ENCODE results near the gene FNDC5.
A peak's percentile ranks its signal among the peaks of the same experiment; 100 is the strongest.

FNDC5 gene

DNA sequence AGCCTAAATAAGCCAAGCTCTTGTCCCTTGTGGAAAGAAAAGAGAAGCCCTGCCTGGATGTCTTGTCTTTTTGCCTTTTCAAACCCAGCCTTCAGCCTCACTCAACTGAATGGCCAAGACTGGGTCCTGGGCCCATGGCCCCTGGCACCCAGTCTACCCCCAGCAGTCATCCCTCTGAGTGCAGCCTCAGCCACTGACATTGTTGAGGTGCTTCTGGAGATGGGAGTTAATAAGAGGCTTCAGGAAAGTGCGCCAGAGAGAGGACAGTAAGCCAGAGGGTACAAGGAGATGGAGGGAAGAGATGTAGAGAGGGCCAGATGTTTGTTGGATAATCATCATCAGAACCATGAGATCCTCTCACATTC is 6.8 kb downstream of the FNDC5 start:
- no peak for DNase-seq

DNA sequence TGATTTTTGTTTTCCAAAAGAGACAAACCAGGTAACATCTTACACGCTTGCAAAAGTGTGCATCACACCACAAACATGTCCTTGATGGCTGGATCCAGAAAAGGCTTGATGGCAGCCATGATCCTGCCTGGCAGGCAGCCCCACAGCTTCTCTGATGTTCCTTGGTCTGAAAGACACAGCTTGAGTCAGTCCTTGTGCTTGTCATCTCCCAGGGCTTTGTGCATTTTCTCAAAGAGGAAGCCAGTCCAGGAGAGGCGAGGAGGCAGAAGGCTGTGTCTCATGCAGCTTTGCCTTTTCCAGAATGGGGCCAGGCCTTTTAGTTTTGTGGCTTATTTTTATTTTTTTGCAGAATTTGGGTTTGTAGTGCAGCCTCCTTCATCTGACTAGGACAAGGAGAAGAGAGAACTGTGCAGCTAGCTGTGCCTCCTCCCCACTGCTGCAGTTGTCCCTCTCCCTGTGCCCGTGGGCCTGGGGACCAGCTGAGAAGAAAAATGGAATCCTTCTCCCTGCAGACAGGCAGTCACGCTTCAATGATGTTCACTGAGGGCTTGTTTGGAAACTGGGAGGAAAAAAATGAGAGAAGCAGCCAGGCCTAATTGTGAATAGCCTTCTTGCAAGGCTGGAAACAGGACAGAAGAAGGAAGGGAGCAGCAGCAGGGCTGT is 7.4 kb downstream of the FNDC5 start:
- no peak for DNase-seq

DNA sequence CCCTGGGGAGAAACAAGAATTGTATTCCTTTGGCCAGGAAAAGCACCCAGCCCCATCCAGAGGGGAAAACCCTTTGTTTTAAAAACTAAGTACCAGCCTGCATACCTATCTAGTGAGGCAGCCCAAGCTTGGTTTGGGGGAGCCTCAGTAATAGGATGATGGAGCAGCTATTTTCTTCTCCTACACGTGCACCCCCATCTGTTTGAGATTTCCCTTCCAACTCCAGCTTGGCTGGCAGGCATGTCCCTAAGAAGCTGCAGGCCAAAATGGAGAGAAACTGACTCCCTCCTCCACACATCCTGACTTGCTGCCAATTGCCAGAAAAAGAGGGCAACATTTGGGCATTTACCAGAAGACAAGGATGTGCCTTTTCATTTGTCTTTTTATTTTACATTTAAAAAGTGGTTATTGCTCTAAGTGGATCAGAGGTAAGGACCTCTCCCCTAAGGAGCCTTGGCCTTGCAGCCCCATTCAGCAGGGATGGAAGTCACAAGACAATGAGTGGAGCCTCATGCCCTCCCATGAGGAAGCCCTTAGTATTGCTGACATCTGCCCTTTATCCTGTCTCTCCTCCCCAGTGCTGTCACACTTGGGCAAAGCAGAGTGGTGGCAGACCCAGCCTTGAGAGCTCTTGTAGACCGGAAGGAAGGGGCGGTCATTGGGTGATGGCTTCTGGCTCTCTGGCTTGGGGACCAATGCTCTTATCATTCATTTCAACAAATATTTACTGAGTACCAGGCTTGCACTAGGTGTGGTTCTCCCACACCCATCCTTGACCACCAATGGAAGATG is 8.6 kb downstream of the FNDC5 start:
- DNase-seq = no peak

DNA sequence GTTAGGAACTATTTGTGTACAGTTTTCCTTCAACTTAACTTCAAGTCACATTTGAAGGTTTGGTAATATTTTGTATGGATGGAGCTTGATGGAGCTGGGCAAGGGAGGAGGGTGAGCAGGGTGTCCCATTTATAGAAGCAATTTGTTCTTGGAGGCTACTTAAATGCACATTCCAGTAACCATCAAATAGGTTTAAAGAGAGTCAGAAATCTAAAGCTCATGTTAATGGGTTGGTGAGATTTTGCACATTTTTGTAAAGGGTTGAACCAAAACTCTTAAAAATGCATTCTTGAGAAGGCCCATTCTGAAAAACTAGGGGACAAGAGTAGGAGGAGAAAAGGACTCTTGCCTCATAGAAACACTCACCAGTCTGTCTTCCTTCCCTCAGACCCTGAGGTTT is 10.1 kb downstream of the FNDC5 start:
- no peak for DNase-seq

DNA sequence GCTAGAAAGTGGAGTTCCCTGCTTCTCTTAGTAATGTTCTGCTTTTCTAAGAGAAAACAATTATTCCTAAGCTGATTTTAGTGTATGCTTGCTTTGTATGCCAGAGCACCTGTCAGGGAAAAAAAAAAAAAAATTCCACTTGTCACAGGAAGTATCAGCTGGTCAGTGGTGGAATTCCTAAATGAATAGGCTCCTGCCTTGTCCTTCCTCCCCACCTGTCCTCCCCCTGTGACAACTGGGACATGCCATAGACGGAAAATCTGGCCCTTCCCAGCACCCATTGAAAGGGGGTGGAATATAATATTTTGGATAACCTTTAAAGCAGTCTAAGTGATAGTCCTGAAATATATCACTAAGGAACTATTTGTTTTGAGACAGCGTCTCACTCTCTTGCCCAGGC is 10.8 kb downstream of the FNDC5 start:
- DNase-seq = no peak

DNA sequence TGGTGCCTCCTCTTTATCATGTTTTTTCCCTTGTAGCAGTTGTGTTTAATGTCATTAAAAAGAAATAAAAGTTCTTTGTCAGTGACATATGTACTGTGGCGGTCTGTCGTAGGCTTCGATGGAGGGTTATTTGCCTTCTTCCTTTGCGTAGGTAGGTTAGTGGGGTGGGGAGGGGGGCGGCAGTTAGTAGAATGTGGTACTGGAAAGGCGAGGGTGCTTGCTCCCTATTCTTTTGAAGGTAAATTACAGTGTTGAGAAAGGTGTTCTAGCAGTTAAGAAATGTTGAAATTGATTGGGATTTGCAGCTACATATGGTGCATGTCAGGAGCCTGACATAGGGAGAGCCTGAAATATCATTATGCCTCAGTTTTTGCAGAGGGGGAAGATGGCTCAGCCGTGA is 11.9 kb downstream of the FNDC5 start:
- no peak for DNase-seq

DNA sequence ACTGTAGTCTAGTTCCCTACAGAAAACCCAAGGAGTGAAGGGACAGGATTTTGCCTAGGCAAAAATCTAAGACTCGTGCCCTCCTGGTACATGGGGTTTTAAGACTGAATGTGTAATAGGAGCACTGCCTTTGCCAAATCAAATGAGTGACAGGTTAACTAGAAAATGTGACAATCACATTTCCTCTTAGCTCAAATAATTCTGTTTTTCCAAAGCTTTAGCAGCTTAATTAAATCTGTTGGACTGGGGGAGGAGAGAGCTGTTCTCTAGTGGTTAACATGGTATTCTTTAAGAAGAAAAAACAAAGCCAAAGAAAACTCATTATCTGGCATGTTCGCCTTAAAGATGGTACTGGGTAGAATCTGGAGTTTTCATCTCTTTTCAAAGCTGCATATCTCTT is 12.6 kb downstream of the FNDC5 start:
- DNase-seq = no peak

DNA sequence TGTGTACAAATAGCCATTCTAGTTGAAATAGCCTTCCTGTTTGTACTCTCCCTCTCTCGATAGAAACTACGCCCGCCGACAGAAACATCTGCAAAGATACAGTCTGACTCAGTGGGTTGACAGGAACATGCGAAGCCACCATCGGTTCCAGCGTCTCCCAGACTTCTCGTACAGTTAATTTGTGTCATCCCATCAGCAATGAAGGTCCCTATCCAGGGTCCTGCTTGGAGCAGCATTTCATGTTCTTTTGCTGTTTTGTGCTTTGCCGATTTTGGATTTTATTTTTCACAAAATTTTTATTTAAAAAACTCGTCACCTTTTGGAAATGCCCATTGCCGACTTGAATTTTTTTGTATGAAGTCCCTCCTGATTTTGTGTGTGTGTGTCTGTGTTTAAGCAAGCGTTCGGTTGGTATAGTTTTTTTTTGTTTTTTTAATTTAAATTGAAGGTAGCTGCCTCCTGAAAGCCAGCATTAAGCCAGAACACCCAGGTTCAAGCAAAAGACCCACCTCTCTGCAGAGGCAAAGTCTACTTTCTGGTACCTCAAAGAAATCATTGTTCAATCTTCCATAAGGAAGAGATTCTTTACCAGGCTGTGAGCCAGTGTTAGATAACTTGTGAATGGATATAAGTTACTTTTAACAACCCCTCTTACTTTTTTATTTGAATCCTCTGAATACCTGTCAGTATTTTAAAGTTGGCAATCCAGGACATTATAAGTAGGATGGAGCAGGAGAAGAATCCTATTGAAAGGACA is 14.7 kb downstream of the FNDC5 start:
- DNase-seq = no peak

DNA sequence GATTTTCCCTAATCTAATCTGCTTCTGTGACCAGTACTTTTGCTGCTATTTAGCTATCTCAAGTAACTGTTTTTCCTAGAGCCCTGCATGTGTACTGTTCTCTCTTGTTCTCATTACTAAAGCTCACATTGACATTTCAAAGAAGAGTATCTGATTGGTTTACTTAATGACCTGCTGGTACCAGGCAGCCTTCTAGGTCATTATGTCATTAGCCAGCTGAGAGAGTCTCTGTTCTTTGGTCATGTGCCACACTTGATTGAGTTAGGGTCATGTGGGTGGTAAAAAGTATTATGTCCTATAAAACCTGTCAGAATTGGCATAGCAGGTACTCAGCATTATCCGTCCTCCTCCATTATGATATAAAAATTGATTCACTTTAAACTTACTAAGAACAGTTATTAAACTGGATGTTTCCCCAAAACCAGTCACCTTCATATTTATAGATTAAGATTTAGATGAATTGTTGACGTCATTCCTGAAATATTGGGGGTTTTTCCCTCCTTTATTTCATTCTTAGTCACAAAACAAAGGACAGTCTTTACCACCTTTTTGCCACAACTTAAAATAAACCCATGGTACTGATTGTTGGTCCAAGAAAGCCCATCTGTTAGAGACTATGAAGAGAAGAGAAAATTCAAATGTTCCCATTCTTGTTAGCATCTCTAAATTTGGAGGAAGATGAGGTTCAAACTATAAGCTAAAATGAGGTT is 22.2 kb downstream of the FNDC5 start:
- DNase-seq = no peak

DNA sequence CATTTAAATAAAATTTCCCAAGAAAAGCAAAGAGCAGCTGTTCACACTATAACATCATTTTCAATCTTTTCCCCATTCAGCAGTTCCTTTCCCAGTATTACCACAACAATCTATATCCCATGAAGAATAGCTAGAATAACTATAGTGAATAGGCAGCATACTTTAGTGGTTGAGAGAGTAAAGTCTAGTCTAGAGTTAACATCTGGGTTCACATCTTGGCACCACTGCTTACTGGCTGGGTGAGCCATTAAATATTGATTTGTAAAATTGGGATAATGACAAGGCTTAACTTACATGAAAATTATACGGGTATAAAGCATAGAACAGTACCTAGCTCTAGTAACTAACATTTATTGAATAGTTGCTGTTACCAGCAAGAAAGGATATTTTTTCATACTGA is 38.8 kb downstream of the FNDC5 start:
- DNase-seq = no peak

DNA sequence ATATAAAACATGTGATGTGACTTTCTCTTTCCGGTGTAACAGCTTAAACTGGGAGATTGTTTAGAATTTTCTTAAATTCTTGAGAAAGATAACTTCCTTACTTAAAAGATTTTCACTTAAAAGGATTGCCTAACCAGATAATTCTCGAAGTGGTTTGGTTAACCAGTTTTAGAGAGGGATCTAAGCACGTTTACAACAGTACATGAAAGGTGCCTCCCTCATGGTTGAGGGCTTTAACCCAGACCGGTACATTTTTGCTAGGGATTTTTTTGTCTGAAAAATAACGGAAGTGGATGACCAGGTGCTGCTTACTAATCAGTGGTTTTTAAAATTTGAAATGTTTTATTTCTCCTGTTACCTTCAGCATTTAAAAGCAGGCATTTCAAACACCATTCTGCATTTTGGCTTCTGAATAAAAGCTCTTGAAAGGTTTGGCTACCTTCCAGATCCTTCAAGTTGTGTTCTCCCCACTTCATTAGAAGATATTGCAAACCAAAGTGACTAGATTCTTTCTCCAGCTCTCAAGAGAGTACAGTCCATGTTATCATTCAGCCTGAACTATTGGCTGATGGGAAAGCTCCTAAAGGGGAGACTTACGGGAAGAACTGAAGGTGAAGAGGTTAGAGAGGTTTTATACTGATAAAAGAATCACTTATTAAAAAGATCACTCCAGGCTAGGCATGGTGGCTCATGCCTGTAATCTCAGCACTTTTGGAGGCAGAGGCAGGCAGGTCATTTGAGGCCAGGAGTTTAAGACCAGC is 40.4 kb downstream of the FNDC5 start:
- DNase-seq = no peak

DNA sequence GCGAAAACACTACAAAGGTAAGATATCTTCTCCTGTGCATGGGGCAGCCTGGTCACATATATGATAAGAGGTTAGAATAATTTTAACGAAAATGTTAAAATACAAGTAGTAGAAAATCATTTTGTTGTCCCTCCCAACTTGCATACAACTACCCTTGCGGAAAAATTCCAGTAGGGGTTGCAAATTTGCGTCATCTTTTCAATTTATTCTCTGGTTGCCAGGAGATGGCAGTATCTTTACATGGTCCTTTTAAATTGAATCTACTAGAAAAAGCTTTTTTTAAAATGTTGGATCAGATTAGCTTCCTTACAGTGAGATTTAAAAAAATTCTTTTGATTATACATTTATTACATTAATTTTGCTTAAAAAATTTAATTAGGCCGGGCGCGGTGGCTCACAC is 42.4 kb downstream of the FNDC5 start:
- no peak for DNase-seq

DNA sequence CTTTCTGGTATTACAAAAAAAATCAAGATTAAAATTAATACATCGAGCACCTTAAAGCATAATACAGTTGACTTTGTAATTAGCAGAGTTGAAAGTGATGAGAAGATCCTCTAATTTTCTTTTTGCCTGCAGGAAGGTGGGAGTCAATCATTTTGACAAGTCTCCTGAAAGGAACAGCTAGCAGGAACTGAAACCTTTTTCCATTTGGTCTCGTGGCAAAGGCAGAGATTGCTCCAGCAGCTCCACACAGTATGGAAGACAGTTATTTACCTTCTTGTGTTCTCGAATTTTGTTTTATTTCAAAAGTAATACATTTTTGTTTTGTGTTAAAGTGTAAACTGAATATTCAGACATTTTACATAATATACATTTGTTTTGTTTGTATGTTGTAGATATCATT is 45.5 kb downstream of the FNDC5 start:
- DNase-seq = no peak

DNA sequence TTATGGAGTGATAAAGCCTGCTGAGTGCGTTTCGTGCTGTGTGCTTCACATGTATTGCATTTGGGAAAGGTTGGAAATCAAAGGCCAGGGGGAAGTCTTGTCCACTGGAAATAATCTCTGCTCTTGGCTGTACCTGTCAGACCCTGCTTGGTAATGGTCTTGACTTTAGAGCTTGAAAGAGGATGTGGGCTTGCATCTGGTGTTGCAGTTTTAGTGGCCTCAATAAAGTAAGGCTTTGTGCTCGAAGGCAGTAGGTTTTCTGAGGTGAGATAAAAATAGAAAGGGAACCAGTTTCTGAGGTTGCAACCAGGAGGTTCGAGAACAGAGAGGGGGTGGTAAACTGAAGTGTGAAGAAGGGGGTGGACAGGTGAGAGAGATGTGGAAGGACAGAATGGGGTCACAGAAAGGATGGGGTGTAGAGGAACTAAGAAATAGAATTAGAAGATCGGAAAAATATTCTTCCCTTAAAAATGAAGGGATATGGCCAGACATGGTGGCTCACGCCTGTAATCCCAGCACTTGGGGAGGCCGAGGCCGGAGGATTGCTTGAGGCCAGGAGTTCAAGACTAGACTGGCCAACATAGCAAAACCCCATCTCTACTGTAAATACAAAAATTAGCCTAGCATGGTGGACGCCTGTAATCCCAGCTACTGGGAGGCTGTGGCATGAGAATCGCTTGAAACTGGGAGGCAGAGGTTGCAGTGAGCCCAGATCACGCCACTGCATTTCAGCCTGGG is 51.7 kb downstream of the FNDC5 start:
- no peak for DNase-seq

DNA sequence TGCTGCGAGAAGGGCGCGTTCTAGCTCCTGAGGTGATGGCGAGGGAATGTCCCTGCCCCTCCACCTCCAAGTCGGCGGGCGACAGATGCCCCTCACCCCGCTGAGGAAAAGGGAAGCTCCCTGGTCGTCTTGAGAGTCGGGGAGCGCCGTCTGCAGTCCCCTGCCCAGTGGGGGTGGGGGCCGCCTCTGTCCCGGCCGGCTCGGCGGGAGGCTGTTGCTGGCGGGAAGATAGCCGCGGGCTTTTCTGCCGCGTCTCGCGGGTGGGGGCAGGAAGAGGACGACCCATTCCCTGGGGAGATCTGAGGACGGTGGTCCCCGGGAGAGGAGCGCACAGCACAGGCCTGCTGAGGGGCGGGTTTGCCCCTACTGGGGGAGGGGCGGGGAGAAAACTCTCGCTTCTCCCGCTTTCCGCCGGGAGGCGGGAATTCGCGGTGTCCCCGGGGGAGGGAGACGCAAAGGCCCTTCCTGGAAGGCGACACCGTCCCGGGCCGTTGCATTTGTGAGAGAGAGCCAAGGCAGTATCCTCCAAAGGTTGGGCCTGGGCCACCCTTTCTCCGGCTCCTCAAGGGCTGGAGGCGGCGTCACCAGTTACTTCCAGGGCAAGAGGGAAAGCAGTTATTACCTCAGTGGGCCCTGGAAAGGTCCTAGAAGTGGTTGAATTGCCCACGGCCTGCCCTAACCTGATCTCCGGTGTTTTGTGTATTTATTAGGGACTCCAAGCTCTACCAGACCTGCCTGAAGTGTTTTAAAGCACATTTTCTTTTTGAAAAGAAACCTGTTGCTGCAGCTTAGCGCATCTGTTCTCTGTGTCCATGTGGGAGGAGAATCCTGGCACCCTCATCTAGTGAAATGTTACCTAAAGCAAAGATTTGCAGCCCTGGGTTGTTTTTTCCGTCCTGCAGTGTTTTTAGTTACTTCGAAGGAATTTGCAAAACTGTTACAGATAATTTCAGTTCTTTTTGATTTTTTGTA is 52.6 kb downstream of the FNDC5 start:
- DNase-seq = no peak

DNA sequence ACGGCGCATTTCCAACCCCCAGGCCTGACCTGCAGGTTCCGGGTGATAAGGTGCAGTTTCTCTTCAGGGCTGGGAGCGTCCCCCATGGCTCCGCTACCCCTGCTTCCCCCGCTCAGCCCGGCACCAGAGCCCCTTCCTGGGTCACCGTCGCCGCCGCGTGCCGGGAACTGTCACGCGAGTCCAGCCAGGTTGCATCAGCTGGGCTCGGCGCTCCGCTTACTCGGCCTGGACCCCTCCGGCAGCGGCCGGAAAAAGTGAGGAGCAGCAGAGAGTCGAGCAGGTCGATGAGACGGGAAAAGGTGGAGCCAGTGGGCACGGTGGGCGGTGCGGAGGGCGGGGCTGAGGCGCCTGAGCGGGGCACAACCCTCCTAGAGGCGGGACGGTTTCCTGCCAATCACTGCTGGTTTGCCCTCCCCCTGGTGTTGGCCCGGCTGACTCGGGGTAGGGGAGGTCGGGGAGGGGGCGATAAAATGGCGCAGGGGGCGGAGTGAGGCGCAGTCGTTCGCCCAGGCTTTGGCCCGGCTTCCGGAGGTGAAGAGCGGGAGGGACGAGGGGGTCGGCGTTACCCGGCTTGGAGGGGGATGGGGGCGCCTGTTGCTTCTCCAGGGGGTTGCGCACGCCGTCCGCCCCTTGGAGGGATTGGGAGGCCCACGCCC is 53.4 kb downstream of the FNDC5 start, which contains the start of the genes S100PBP and YARS1:
Gene S100PBP, plus strand, starts transcription at position 495 of the 656 bp plus-strand sequence. CDS start 8,447 bp downstream, outside the sequence.
Gene YARS1, minus strand, starts transcription at position 200 of the 656 bp plus-strand sequence. Its CDS starts 114 bp downstream, at position 86.
- peak; percentile 87 for DNase-seq

DNA sequence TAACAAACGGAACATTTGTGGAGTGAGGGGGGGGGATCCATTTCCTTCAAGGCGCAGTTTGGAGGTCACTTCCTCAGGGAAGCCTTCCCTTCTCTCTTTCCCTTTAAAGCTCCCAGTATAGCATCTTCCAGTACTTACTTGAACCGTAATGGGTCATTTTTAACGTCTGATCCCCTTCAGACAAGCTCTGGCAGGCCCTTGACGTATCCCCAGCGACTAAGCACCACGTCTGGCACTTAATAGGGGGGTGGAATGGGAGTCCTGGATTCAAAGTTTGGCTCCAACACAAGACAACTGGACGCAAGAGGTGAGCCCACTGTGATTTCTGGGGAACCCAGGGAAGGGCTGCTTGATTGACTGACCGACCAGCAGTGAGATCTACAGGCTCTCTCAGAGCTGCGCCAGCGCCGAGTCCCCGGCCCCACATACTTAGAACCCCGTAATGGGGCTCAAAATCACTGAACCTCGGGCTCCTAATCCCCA is 54.0 kb downstream of the FNDC5 start:
- no peak for DNase-seq

DNA sequence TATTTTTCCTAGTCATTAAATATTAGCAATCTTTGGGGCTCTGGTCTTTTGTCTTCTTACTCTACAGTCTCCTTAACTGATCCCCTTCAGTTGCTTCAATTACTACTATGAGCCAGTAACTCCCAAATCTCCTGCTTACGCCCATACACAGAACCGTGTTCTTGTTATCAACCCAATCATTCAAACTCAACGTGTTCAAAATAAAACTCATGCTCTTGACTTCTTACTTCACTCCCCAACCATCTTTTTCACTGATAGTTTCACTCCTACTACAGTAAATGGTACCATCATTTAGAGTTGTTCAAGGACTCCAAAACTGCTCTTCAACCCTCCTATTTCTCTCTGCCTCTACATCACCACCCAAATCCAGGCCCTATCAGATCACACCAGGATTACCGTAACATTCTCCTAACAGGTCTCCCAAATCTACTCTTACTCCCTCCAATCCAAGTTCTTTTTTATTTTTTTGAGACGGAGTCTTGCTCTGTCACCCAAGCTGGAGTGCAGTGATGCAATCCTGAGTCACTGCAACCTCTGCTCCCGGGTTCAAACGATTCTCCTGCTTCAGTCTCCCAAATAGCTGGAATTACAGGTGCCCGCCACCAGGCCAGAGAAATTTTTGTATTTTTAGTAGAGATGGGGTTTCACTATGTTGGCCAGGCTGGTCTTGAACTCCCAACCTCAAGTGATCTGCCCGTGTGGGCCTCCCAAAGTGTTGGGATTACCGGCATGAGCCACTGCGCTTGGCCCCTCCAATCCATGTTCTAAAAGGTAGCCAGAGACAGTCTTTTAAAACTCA is 56.6 kb downstream of the FNDC5 start:
- DNase-seq = no peak

All from NCI-H748 treated with DMSO at 0.1 percent for 48 hours (cell line).